ENCODE data around the gene P3H4.

The P3H4 gene

DNA sequence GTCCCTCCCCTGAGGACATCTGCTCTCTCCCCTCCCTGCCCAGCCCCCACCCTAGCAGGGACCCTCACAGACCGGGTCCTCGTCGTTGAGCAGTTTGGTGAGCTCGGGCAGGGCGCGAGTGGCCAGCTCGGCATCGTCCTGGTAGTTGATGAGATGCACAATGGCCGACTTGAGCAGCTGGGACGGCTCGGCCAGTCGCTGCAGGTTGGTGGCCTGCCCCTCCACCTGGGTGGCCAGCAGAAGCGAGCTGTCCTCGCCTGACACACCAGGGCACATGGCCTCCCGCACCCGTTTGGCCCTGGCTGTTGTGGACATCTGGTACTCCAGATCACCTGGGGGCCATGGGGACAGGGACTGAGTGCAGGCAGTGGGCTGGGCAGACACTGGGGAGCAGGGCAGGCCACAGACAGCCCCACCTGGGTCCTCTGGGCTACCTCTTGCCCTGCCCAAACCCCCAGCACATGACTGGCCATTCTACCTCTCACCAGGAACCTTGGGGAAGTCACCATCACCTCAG, 42.3 kb downstream of the P3H4 start:
- no peak for DNase-seq

DNA sequence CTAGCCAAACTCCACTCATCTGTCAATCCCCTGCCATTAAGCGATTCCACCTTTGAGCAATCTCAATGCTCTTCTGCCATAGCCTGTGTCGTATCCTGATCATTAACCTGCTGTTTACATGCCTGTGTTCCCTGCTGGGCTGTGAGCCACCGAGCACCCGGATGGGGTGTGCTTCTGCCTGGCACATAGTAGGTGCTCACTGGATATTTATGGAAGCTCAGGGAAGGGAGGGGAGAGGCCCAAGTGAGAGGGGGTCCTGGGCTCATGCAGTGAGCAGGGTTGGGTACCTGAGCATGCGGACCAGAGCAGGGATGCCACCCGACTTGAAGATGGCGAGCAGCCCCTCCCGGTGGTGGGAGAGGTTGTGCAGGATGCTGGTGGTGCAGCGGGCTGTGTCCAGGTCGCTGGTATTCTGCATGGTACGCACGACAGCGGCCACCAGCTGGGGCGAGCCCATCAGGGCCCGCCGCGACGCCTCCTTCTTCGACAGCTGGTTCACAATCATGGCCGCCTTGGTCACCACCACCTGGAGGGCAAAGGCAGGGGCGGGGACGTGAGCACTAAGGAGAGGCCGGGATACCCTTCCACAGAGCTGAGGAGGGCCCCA, 43.0 kb downstream of the P3H4 start:
- no peak for DNase-seq

DNA sequence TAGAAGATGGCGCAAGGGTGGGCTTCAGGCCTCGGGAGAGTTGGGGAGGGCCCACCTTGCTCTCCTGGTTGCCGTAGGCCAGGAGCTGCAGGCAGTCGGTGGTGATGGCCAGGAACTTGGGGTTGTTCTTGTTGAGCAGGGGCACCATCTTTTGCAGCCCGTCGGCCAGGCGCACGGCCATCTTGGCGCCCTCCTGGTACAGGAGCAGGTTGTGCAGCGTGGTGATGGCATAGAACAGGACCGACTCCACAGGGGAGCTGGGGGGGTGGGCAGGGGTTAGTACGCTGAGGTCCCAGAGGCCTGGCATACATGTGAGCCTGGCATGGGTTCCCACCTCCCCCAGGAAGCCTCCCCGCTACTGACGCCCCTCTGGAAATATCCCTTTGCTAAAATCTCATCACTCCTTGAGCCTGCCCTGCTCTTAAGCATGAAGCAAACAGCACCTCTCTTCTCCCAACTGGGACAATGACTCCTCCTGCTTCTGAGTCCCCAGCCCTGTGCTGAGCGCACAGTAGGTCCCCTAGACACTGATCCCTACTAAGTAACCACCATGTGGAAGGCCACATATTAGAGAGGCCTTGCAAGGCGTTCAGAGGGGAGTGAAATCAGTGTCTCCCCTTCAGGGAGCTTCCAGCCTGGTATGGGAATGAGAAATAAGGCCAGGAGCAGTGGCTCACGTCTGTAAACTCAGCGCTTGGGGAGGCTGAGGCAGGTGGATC, 44.3 kb downstream of the P3H4 start:
- no peak for DNase-seq

DNA sequence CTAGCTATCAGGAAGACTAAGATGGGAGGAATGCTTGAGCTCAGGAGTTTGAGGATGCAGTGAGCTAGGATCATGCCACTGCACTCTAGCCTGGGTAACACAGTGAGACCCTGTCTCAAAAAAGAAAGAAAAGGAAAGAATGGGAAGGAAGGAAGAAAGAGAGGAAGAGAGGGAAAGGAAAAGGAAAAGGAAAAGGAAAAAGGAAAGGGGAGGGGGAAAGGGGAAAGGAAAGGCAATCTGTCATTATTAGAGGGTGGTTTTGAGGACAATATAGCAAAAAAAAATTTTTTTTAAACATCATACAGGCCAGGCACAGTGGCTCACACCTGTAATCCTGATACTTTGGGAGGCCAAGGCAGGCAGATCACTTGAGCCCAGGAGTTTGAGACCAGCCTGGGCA, 45.6 kb downstream of the P3H4 start:
- DNase-seq = no peak

DNA sequence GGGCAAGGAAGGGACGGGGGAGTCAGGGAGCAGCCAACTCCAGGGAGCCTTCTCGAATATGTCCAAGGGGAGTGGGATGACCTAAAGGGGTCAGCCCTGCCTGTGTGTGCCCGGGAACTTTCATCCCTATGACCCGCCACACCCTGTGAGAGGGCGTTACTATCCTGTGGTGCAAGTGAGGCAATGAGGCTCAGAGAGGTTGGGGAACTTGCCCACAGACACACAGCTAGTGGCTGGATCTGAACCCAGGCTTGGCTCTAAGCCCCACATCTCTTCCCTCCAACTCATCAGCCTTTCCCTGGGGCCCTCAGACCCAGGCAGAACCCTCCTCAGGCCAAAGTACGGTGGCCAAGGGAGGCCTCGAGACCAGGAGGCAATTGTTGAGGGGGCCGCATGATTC, 48.4 kb downstream of the P3H4 start:
- DNase-seq = no peak

DNA sequence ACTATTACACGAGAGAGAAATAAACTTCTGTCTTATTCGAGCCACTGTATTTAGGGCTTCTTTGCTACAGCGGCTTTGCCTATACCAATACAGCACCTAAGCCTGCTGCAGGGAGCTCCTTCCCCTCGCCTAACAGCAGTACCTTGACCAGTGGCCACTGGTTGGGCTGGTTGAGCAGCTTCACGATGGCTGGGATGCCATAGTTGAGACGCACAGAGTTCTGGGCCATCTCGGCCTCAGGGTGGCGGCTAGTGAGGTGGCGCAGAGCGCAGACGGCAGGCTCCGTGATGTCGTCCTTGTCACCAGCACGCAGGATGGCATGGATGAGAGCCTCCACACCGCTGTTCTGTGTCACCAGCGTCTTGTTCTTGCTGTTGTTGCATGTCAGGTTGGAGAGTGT, 48.9 kb downstream of the P3H4 start:
- DNase-seq = no peak

DNA sequence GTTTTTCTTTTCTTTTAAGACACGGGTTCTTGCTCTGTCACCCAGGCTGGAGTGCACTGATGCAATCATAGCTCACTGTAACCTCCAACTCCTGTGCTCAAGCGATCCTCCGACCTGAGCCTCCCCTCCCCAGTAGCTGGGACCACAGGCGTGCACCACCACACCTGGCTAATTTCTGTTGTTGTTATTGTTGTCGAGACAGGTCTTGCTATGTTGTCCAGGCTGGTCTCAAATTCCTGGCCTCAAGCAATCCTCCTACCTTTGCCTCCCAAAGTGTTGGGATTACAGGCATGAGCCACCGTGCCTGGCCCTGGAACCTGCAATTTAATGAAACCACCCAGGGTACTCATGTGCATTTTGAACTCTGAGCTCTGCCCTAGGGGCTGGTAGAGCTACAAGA, 49.4 kb downstream of the P3H4 start:
- no peak for DNase-seq

DNA sequence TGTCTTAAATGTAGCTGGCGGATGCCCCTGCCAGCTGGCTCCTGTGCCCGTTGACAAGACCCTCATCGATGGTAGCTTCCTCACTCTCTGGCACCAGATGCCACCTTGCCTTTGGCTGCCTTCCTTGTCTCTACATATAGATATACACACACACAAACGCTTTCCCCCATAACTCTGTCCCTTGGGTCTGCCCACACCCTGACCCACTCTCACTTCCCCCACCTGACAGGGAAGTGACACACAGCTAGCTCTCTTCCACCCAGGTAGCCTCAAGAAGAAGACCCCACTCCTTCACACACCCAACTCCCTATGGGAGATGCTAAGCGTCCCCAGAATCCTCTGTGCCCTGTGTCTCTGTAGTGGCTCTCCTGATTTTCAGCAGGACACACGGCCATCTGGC, 50.9 kb downstream of the P3H4 start:
- no peak for DNase-seq

DNA sequence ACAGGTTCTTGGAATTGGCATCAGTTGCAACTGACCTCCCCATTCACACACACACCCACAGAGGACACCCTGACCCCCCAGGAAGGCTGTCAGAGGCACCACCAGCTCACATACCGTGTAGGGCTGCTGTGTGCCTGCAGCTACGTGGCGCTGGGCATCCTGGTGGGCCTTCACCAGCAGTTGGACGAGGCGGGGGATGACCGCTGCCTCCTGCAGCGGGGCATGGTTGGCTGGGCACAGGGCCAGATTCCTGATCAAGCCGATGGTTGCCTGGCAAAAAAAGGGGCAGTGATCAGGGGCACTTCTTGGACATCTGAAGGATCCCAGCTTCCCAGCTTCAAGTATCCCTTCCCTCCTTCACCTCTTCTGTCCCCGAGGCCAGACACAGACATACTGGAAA, 53.1 kb downstream of the P3H4 start:
- no peak for DNase-seq

DNA sequence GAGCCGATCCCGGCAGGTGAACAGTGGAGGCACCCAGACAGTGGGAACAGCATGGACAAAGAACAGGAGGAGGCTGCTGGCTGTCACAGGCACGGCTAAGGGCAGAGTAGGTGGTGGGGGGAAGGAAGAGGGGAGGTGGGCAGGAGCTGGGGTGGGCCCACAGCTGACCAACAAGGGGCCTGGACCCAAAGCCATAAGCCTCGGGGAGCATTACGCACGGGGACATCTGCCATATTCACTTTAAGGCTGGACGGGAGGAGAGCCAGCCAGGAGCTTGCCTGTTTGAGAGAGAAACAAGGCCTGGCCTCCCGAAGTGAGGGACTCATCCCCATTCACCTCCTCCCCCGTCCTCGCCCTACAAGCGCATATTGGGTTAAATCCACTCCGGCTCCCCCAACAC, 57.7 kb downstream of the P3H4 start:
- no peak for DNase-seq

Measured in NCI-H510A (cell line).